Activated T-cell treated with anti-CD3 and anti-CD28 coated beads for 48 hours (primary cell): ENCODE measurements around the gene PCDH19.

Source experiments
- DNase-seq: peaks from one replicate; pipeline ENCODE4 v3.0.0-alpha.2; 2020; ENCODE audit warnings: low read depth

The PCDH19 gene

GRCh38 chrX:100404851-100405250, 5.2 kb downstream of the PCDH19 start:
- no peak for DNase-seq

DNA sequence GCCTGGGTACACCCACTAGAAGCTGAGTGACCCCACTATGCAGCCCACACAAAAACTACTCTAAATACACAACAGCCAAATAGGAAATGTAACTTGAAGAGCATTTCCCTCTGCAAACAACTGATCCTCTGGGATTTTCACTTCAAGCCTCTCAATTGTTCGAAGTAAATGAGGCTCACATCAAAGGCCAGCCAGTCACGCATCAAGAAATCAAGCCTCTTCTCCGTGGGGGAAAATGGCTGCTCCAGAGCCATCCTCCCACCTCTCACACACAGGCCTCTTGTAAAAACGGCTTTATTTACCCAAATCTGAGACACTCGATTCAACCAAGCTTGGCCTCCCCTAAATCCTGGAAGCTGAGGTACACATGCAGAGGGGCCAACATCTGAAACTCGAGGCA, 14.3 kb downstream of the PCDH19 start:
- no peak for DNase-seq

GRCh38 chrX:100381619-100382018, 28.5 kb downstream of the PCDH19 start:
- DNase-seq: no peak

GRCh38 chrX:100379388-100379986, 30.6 kb downstream of the PCDH19 start:
- no peak for DNase-seq

GRCh38 chrX:100377826-100378225, 32.2 kb downstream of the PCDH19 start:
- no peak for DNase-seq

- DNase-seq: no peak
Observed at GRCh38 chrX:100376576-100376975, 33.5 kb downstream of the PCDH19 start.

- DNase-seq: no peak
Observed at GRCh38 chrX:100373673-100374072, 36.4 kb downstream of the PCDH19 start.

GRCh38 chrX:100368167-100368566, 41.9 kb downstream of the PCDH19 start:
- no peak for DNase-seq

DNA sequence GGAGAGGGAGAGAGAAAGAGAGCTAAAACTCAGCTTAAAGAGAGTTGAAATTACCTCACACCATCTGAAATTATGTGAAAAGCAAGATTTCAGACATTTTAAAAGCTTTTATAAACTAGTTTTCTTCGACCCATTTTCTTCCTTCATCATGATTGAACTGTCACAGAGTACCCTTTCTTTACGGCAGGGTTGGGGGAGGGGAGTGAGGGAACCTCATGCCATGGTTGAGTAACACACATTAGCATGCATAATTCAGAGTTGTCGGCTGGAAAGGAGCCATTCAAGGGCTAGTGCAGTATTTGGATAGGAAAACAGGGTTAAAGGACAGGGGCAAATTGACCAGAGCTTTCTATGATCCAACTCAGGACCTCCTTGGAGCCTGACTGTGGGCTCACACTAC, 46.2 kb downstream of the PCDH19 start:
- no peak for DNase-seq

DNA sequence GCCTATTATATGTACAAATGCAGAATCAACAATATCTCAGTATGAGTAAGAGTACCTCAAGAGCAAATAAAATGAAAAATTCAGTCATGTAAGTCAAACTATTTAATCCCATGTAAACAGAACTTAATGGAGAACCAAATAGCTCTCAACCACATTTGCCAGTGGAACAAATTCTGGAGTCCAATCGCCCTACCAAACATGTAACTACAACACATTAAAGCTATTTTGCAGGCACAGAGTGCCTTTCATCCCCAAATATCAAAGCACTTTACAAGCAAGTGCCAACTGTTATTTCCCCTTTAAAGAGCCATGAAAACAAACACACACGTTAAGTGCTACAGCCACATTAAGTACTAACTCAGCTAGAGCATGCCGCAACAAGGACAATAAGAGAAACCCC, 51.3 kb downstream of the PCDH19 start:
- DNase-seq: no peak

- DNase-seq: no peak
Observed at GRCh38 chrX:100356351-100356896, 53.6 kb downstream of the PCDH19 start.

- no peak for DNase-seq
Observed at GRCh38 chrX:100355680-100356079, 54.4 kb downstream of the PCDH19 start.

DNA sequence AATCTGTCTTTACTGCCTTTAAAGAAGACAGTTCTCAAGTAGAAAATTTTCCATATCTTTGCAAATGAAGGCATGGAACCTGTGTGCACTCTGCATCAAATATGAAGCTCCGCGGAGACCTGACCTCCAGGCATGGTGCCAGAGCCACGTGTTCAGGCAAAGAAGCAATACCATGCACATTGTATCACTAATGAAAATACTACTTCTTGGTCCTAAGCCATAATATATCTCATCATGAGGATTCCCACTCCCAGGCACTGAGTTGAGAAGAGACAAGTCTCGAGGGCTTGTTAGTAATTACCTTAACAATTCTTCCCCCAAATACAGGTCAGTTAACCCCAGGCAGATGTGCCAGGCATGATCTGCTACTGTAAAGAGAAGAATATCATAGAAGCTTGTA, 56.7 kb downstream of the PCDH19 start:
- DNase-seq: no peak

DNA sequence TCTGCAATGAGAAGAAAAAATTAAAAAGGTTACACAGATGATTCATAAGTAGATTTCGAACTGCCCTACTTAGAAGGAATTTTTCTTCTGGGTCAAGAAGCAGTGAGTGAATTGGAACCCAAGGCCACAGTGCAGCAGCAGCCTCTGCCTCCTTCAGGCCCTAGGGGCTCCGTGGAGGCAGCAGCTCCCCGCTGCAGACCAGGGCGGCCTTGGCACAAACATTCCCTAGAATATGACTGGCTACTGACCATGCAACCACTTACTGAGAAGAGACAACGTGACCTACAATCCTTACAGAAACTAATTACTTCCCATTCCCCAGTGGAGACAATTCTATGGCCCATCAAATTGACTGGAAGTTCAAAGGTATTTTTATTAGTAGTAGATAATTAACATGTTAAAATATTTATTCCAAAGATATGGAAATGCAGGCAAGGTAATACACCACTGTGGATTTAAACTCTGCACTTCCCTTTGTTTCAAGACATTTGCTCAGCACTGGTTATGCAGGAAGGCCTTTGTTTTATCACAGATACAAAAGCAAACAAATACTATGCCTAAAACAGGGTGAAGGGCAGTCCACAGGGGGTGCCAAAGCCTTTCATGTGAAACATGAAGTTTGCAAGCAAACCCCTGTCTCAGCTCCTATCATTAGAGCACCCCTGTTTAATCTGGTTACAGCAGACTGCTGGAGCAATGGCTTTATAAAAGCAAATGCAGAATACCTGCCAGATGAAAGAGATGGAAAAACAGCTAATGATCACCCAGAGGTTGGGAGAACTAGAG, 59.2 kb downstream of the PCDH19 start:
- DNase-seq: no peak

DNA sequence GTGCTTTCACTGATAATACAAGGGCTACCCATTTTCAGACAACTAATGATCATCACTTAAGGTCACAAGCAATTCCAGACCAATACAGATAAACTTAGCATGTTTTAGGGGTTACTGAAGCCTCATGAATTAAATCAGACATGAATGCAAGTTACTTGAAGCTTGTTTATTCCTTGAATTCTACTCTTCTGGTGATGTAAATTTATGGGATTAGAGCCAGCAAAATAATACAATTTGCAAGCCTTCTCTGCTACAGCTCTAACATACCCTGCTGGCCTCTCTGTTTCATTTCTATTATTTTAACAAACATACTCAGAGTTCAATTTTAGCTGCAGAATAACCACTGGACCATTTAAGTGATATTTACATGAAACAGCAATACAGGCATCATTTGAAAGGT, 60.7 kb downstream of the PCDH19 start:
- DNase-seq: no peak

DNA sequence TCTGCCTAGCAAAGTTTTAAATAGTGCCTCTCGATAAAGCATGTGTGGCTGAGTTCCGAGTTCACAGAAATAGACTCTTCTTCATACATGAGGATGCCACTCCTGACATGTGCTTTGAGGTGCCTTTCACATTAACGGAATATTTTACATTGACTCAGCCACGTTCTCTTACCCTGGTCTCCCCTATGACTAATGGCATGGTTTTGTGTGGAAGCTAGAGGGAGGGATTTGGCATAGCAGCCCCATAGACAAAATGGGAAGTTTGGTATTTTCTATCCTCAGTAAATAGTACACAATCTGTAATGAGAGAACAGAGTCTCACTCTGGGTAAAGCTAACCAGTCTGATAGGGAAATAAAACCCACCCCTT, 68.9 kb downstream of the PCDH19 start:
- no peak for DNase-seq

DNA sequence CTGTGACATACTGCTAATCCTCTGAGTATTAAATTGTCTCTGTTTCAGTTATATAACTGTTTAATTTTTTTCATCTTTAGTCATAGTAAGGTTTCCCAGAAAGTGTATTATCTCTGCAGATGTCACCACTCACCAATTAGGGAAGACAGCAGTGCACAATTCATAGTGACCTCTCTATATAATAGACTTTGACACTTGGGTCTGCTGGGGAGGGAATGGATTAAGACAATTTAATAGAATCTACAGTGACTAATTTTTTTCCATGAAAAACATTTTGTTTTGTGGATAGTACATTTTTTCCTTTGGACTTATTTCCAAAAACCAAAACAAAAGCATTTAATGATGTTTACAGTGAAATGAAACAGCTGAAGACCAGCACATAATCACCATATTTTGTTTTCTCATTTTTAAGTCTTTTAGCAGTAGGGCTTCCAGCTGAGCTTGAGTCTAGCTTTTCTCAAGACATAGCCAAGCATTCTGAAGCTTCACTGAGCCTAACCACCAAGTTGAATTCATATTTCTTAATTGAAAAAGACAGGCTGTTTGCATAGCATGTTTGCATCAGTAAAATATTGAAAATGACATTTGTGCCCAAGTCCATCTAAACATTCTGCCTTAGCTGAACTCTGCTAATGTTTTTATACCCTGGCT, 69.5 kb downstream of the PCDH19 start:
- DNase-seq: no peak

GRCh38 chrX:100328351-100328750, 81.7 kb downstream of the PCDH19 start:
- DNase-seq: no peak

GRCh38 chrX:100319716-100320115, 90.4 kb downstream of the PCDH19 start:
- DNase-seq: no peak

- DNase-seq: no peak
Observed at GRCh38 chrX:100316987-100317386, 93.1 kb downstream of the PCDH19 start.

GRCh38 chrX:100315566-100315965, 94.5 kb downstream of the PCDH19 start:
- DNase-seq: no peak

DNA sequence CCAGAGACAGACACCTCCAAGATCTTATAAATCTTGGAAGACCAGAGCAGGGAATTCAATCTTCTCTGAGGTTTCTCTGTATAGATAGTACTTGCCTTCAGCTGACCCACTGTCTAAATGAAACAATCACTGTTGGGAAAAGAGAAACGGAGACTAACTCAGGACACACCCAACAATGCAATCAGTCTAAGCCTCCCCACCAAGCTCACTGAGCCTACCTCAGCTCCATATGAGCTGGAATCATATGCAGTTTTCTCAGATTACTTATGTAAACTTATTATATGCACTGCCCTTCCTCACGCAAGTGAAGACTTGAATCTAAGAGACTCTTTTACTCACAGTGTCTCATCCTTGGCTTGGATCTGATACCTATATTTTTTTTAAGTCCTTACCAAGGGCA, 110.5 kb downstream of the PCDH19 start:
- no peak for DNase-seq

GRCh38 chrX:100297728-100298127, 112.3 kb downstream of the PCDH19 start:
- DNase-seq: no peak
